HFFc6 (cell line): Measurements from ENCODE around the gene UCN. TPM values are rescaled to one million over a fixed set of nuclear protein-coding genes. Genes with fewer than 3 reads are reported as not detected.

Source experiments
- total RNA-seq, 6 experiments: library from RNA; stranded (reverse); fragmentation: NEBNext Ultra II Directional; extraction: Animal tissue kit (Norgen Biotek cat#: 25700); gene quantifications; 2 replicates in 1 of 6; 3 replicates in 5 of 6; pipeline ENCODE4 v1.2.3, GENCODE V29; 2021

Gene UCN
- total RNA-seq, 6 experiments from 2014 or later = 0.46 to 0.88 (median 0.73) TPM

Other genes with a start within 250 kb of the UCN start
- gene OST4, start 236.8 kb downstream of the UCN start, total RNA-seq = 100 to 1,000 TPM; 500 to 565 (median 548) TPM
- gene EMILIN1, start 229.8 kb downstream of the UCN start, total RNA-seq = 100 to 1,000 TPM; 144 to 208 (median 183) TPM
- 1 to 10 TPM; 1.0 to 1.7 (median 1.6) TPM for gene KHK, start 221.7 kb downstream of the UCN start, total RNA-seq
- gene CGREF1, start 189.3 kb downstream of the UCN start, total RNA-seq = under 1 TPM in 1 of 6 experiments, not detected in 5; 0.12 TPM
- not detected for gene ABHD1, start 184.6 kb downstream of the UCN start, total RNA-seq
- gene PREB, start 173.8 kb downstream of the UCN start, total RNA-seq = 10 to 100 TPM; 43.4 to 50.7 (median 46.4) TPM
- gene PRR30, start 169.0 kb downstream of the UCN start, total RNA-seq = not detected
- gene TCF23, start 159.4 kb downstream of the UCN start, total RNA-seq = not detected
- 100 to 1,000 TPM in 5 of 6 experiments, 10 to 100 TPM in 1; 98.8 to 123 (median 116) TPM for gene ATRAID, start 96.4 kb downstream of the UCN start, total RNA-seq
- 10 to 100 TPM; 23.6 to 32.6 (median 25.5) TPM for gene SLC5A6, start 96.2 kb downstream of the UCN start, total RNA-seq
- 10 to 100 TPM; 38.3 to 46.9 (median 42.8) TPM for gene CAD, start 91.1 kb downstream of the UCN start, total RNA-seq
- not detected for gene SLC30A3, start 45.4 kb downstream of the UCN start, total RNA-seq
- not detected for gene DNAJC5G, start 33.0 kb downstream of the UCN start, total RNA-seq
- gene TRIM54, start 26.0 kb downstream of the UCN start, total RNA-seq = not detected
- 10 to 100 TPM; 72.5 to 89.8 (median 83.5) TPM for gene MPV17, start 14.7 kb upstream of the UCN start, total RNA-seq
- 10 to 100 TPM; 42.9 to 53.0 (median 48.4) TPM for gene GTF3C2, start 48.3 kb upstream of the UCN start, total RNA-seq
- gene EIF2B4, start 61.9 kb upstream of the UCN start, total RNA-seq = 10 to 100 TPM; 44.5 to 48.4 (median 45.8) TPM
- gene SNX17, start 62.2 kb upstream of the UCN start, total RNA-seq = 100 to 1,000 TPM; 140 to 160 (median 150) TPM
- gene ZNF513, start 72.3 kb upstream of the UCN start, total RNA-seq = 10 to 100 TPM; 11.9 to 15.3 (median 12.8) TPM
- gene PPM1G, start 101.1 kb upstream of the UCN start, total RNA-seq = 10 to 100 TPM; 74.6 to 96.8 (median 87.8) TPM
- 100 to 1,000 TPM; 101 to 110 (median 108) TPM for gene NRBP1, start 120.2 kb upstream of the UCN start, total RNA-seq
- 1 to 10 TPM in 2 of 6 experiments, under 1 TPM in 4; 0.34 to 1.3 (median 0.65) TPM for gene KRTCAP3, start 133.9 kb upstream of the UCN start, total RNA-seq
- 10 to 100 TPM in 5 of 6 experiments, 1 to 10 TPM in 1; 9.8 to 15.2 (median 13.2) TPM for gene IFT172, start 181.3 kb upstream of the UCN start, total RNA-seq
- gene FNDC4, start 186.8 kb upstream of the UCN start, total RNA-seq = 1 to 10 TPM; 3.1 to 6.9 (median 5.4) TPM
- not detected for gene GCKR, start 188.4 kb upstream of the UCN start, total RNA-seq